Uterus (tissue), 2 donors: Measurements from ENCODE around the gene CRADD.

Source experiments
- CTCF ChIP-seq, 4 experiments: fragments of 200-600 bp in 2 of 4; fragments of 450-650 bp in 2 of 4; sonication (generic) in 2 of 4; IDR thresholded peaks; one replicate each; pipeline ENCODE4 v1.5.1; 2016 to 2019; ENCODE audit warnings: antibody characterized with exemption in 4 of 4, mild to moderate bottlenecking in 2 of 4, moderate library complexity in 1 of 4
- POLR2A ChIP-seq, 2 donors: fragments of 450-650 bp; IDR thresholded peaks; one replicate each; pipeline ENCODE4 v1.6.1; 2016; ENCODE audit warnings: antibody characterized with exemption in 2 of 2, mild to moderate bottlenecking in 1 of 2, moderate library complexity in 1 of 2

DNA sequence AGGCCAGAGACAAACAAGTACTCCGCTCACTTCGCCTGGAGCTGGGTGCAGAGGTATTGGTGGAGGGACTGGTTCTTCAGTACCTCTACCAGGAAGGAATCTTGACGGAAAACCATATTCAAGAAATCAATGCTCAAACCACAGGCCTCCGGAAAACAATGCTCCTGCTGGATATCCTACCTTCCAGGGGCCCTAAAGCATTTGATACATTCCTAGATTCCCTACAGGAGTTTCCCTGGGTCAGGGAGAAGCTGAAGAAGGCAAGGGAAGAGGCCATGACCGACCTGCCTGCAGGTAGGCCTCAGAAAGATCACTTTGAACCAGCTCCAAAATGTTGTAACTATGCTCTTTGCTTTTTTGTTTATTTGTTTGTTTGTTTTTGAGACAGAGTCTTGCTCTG lies 1.6 kb downstream of the CRADD start:
- TF ChIP-seq CTCF (IDR thresholded peaks at IDR 0.05): no peak
- no peak for TF ChIP-seq POLR2A (IDR thresholded peaks at IDR 0.05)
